Activated T-helper 17 cell treated with anti-CD3 and anti-CD28 coated beads, Interleukin-2, amount 50 U/mL, for 72 hours (primary cell): Measurements from ENCODE around the gene GCLC. TPM values are rescaled to one million over a fixed set of nuclear protein-coding genes. Genes with fewer than 3 reads are reported as not detected.
A peak's percentile ranks its signal among the peaks of the same experiment; 100 is the strongest.
"Not testable (repeated sequence)": the region's sequence is repeated elsewhere in the genome, so short reads cannot be mapped to it uniquely, and the experiment has no call there.

Experiments used
- ATAC-seq: fragments of 150-1000 bp; cut with Tn5 transposase; replicated peaks from 2 replicates; pipeline ENCODE4 v1.10.0; 2021; ENCODE audit warnings: mild to moderate bottlenecking, moderate library complexity
- H3K27ac Mint-ChIP-seq: one replicate; pipeline ENCODE4 v1.8.0; 2022; ENCODE audit warnings: mixed read lengths
- H3K27me3 Mint-ChIP-seq: one replicate; pipeline ENCODE4 v1.8.0; 2022; ENCODE audit warnings: mixed read lengths
- H3K36me3 Mint-ChIP-seq: one replicate; pipeline ENCODE4 v1.8.0; 2022; ENCODE audit warnings: low read depth, mild to moderate bottlenecking, mixed read lengths
- H3K4me1 Mint-ChIP-seq: one replicate; pipeline ENCODE4 v1.8.0; 2022; ENCODE audit warnings: mixed read lengths
- H3K4me3 Mint-ChIP-seq: one replicate; pipeline ENCODE4 v1.8.0; 2022; ENCODE audit warnings: mild to moderate bottlenecking, mixed read lengths
- H3K9me3 Mint-ChIP-seq: one replicate; pipeline ENCODE4 v1.8.0; 2022; ENCODE audit warnings: mixed read lengths
- total RNA-seq, 2 donors: library from RNA; stranded (reverse); gene quantifications; one replicate each; pipeline ENCODE4 v1.2.3, GENCODE V29; 2022

GCLC gene
- total RNA-seq, 2 donors from 2014 or later: 36.1 to 48.2 TPM

DNA sequence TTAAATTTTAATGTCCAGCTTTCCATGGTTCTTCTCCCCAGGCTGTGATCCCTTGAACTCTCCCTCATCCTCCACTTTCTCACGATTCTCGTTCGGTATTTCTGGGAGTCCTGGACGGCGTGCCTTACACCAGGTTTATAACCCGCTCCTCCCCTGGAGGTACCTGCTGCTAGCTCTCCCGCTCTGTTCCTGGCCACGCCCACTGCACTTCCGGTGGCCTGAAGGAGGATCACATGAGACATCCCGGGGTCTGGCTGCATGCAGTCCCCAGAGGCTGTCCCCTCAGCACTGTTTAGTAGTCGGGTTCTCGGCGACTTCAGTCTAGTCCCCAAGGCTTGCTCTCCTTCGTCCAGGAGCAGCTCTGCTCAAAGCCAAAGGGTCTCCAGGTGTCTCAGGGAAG lies 28.4 kb upstream of the GCLC start:
- no peak for ATAC-seq
- H3K36me3 Mint-ChIP-seq: no peaks in the 10 kb centered on the region
- H3K27ac Mint-ChIP-seq: no peak overlapping the region
- no peak overlapping the region for H3K4me3 Mint-ChIP-seq
- peaks cover 4% of the 10 kb centered on the region for H3K27me3 Mint-ChIP-seq
- no peaks in the 10 kb centered on the region for H3K9me3 Mint-ChIP-seq
- H3K4me1 Mint-ChIP-seq: peaks cover 4% of the 10 kb centered on the region

DNA sequence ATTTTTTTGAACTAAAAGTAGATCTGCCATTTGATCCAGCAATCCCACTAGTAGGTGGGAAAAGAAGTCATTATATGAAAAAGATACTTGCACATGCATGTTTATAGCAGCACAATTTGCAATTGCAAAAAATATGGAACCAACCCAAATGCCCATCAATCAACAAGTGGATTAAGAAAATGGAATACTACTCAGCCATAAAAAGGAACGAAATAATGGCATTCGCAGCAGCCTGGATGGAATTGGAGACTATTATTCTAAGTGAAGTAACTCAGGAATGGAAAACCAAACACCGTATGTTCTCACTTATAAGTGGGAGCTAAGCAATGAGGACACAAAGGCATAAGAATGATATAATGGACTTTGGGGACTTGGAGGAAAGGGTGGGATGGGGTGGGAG lies 27.5 kb upstream of the GCLC start:
- H3K27ac Mint-ChIP-seq, H3K36me3 Mint-ChIP-seq, H3K27me3 Mint-ChIP-seq, H3K9me3 Mint-ChIP-seq, H3K4me3 Mint-ChIP-seq, H3K4me1 Mint-ChIP-seq, ATAC-seq: not testable (repeated sequence)

DNA sequence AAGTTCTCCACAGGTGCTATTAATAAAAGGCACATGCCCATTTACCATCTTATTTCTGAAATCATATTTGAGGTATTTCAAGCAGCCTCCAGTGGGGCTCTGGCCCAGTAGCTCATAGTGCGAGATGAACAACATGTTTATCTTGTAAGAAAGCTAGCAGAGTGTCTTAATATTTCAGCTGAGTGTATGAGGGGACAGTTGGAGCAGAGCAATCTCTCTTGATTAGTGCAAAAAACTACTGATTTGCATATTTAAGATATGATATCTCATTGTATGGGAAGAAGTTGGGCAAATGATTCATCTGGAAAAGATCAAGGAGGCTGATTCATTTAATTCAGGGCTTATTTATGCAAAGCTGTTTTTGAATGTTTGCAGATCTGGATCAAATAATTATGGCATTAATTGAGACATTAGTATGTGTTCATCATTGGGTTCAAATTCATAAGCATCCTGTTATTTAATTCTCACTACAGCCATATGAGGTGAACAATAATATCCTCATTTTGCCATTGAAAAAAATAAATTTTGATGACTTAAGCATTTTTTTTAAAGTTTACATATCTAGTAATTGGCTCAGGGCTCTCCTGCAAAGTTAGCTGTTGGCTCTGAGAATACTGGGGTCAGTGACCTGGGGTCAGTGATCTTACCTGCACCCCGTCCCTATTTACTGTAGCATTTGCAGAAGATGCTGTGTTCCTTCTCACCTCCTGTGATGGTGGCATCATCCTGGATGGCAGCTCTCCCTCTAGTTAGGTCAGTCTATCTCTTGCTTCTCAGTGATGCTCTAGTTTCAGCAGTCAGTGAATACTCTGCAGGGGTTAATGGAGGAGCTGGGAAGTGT lies 24.1 kb upstream of the GCLC start:
- peaks cover 10% of the 10 kb centered on the region for H3K27me3 Mint-ChIP-seq
- H3K4me3 Mint-ChIP-seq: no peak overlapping the region
- no peaks in the 10 kb centered on the region for H3K9me3 Mint-ChIP-seq
- peaks cover 4% of the 10 kb centered on the region for H3K4me1 Mint-ChIP-seq
- H3K27ac Mint-ChIP-seq: no peak overlapping the region
- no peak for ATAC-seq
- H3K36me3 Mint-ChIP-seq: no peaks in the 10 kb centered on the region

DNA sequence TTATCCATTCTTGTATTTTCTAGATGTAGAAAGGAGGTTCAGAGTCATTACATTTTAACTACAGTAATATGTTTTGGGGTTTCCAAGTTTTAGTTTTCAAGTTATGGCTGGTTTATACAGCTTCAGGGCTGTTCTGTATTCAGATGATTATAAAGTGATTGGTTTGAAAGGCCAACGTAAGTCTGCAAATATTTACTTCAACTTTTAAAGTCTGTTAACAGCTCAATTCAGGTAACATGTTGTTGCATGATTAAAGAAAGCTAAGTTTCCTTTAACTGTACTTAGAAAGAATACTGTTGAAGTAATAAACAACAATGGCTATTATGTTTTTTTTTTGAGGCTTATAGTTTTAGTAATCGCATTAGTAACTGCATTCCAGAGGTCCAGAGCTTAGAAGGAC lies 22.8 kb upstream of the GCLC start:
- Mint-ChIP-seq H3K4me1 (peaks cover 4% of the 10 kb centered on the region), H3K4me3 (no peak overlapping the region), H3K9me3 (no peaks in the 10 kb centered on the region), H3K27ac (no peak overlapping the region), H3K36me3 (no peaks in the 10 kb centered on the region), H3K27me3 (peaks cover 10% of the 10 kb centered on the region)
- ATAC-seq: no peak

- ATAC-seq: no peak
- Mint-ChIP-seq H3K36me3 (no peaks in the 10 kb centered on the region), H3K27me3 (peaks cover 10% of the 10 kb centered on the region), H3K27ac (no peak overlapping the region), H3K4me1 (peaks cover 4% of the 10 kb centered on the region), H3K9me3 (no peaks in the 10 kb centered on the region), H3K4me3 (no peak overlapping the region)
Measured at GRCh38 chr6:53566755-53567154, 21.9 kb upstream of the GCLC start.

DNA sequence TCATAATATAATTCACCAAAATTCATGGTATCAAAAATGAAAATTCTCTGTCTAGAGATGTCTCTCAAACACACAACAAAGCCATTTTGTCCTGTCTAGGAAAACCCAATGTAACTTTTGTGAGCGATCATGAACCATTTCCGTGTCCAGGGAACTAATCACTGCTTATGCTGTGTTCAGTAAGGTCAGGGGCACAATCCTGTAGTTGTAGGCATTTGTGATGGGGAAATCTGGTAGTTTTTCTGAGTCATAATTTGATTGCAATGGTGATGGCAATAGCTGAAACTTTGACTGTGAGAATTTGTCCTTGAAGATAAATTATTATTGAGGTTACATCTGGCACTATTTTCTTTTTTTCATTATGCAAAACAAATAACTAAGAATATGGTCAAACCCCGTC lies 21.0 kb upstream of the GCLC start:
- peaks cover 10% of the 10 kb centered on the region for H3K27me3 Mint-ChIP-seq
- ATAC-seq: no peak
- H3K4me3 Mint-ChIP-seq: no peak overlapping the region
- peaks cover 4% of the 10 kb centered on the region for H3K4me1 Mint-ChIP-seq
- H3K9me3 Mint-ChIP-seq: no peaks in the 10 kb centered on the region
- H3K36me3 Mint-ChIP-seq: no peaks in the 10 kb centered on the region
- no peak overlapping the region for H3K27ac Mint-ChIP-seq

GRCh38 chr6:53564401-53565065 lies 19.6 kb upstream of the GCLC start:
- H3K27ac Mint-ChIP-seq: no peak overlapping the region
- peaks cover 10% of the 10 kb centered on the region for H3K27me3 Mint-ChIP-seq
- H3K9me3 Mint-ChIP-seq: peaks cover 3% of the 10 kb centered on the region
- H3K4me1 Mint-ChIP-seq: peaks cover 4% of the 10 kb centered on the region
- H3K36me3 Mint-ChIP-seq: no peaks in the 10 kb centered on the region
- H3K4me3 Mint-ChIP-seq: no peak overlapping the region
- no peak for ATAC-seq

- no peak for ATAC-seq
- H3K27me3 Mint-ChIP-seq: no peaks in the 10 kb centered on the region
- no peaks in the 10 kb centered on the region for H3K4me1 Mint-ChIP-seq
- peaks cover 3% of the 10 kb centered on the region for H3K9me3 Mint-ChIP-seq
- no peak overlapping the region for H3K4me3 Mint-ChIP-seq
- no peaks in the 10 kb centered on the region for H3K36me3 Mint-ChIP-seq
- H3K27ac Mint-ChIP-seq: no peak overlapping the region
Measured at GRCh38 chr6:53556986-53557715, 12.2 kb upstream of the GCLC start.

GRCh38 chr6:53553600-53553999 lies 8.7 kb upstream of the GCLC start:
- H3K27me3 Mint-ChIP-seq, H3K9me3 Mint-ChIP-seq, H3K27ac Mint-ChIP-seq, ATAC-seq, H3K4me1 Mint-ChIP-seq, H3K4me3 Mint-ChIP-seq, H3K36me3 Mint-ChIP-seq: not testable (repeated sequence)

- not testable (repeated sequence) for H3K36me3 Mint-ChIP-seq, ATAC-seq, H3K27ac Mint-ChIP-seq, H3K9me3 Mint-ChIP-seq, H3K4me1 Mint-ChIP-seq, H3K4me3 Mint-ChIP-seq, H3K27me3 Mint-ChIP-seq
Measured at GRCh38 chr6:53551681-53552080, 6.8 kb upstream of the GCLC start.

- ATAC-seq: peak; percentile 80
- H3K4me1 Mint-ChIP-seq: peaks cover 26% of the 10 kb centered on the region
- peak overlapping the region; percentile 53 for H3K27ac Mint-ChIP-seq
- no peaks in the 10 kb centered on the region for H3K27me3 Mint-ChIP-seq
- H3K36me3 Mint-ChIP-seq: peaks cover 11% of the 10 kb centered on the region
- no peaks in the 10 kb centered on the region for H3K9me3 Mint-ChIP-seq
- H3K4me3 Mint-ChIP-seq: peak overlapping the region; percentile 89
Measured at GRCh38 chr6:53547811-53548496, 3.1 kb upstream of the GCLC start.

DNA sequence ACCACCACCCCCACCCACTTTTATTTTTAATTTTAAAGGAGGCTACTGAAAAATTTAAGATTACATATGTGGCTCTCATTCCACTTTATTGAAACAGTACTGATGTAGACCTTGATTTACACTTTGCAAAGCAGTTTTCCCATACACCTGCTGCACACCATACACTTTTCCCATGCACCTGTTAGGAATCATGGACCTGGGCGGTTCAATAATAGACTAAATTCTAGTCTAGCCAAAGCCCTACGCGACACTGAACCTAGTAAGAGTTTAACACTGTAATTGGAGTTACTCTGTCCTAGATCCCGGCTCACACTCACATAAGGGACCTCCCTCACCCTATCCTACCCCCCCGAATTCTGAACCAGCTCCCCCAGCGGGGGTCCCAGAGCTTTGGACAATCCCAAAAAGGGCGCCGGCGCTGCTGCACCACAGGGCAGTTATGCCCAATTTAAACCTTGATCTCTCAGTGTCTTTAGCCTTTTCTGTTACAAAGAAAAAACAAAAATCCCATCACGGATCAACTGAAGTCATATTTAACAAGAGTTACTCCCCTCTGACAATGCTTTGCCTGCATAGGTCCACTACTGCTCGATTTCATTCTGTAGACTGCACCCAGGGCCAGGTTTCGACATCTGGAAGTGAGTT lies 2.4 kb upstream of the GCLC start:
- H3K4me3 Mint-ChIP-seq: peak overlapping the region; percentile 89
- no peaks in the 10 kb centered on the region for H3K9me3 Mint-ChIP-seq
- peaks cover 28% of the 10 kb centered on the region for H3K4me1 Mint-ChIP-seq
- peaks cover 15% of the 10 kb centered on the region for H3K36me3 Mint-ChIP-seq
- H3K27ac Mint-ChIP-seq: peak overlapping the region; percentile 53
- ATAC-seq: peak; percentile 2
- no peaks in the 10 kb centered on the region for H3K27me3 Mint-ChIP-seq

GRCh38 chr6:53546281-53546680 lies 1.4 kb upstream of the GCLC start:
- H3K36me3 Mint-ChIP-seq: peaks cover 25% of the 10 kb centered on the region
- no peak for ATAC-seq
- H3K9me3 Mint-ChIP-seq: no peaks in the 10 kb centered on the region
- peak overlapping the region; percentile 87 for H3K4me3 Mint-ChIP-seq
- no peaks in the 10 kb centered on the region for H3K27me3 Mint-ChIP-seq
- no peak overlapping the region for H3K27ac Mint-ChIP-seq
- H3K4me1 Mint-ChIP-seq: peaks cover 32% of the 10 kb centered on the region

GRCh38 chr6:53544217-53544469 lies 758 bp downstream of the GCLC start:
- Mint-ChIP-seq H3K27me3 (no peaks in the 10 kb centered on the region), H3K4me1 (peaks cover 42% of the 10 kb centered on the region), H3K27ac (peak overlapping the region; percentile 87), H3K36me3 (peaks cover 46% of the 10 kb centered on the region), H3K4me3 (peak overlapping the region; percentile 87), H3K9me3 (no peaks in the 10 kb centered on the region)
- peak; percentile 1 for ATAC-seq
